HepG2 (cell line): Measurements from ENCODE around the gene HHATL. TPM values are rescaled to one million over a fixed set of nuclear protein-coding genes. Genes with fewer than 3 reads are reported as not detected.

Source experiments
- HDAC1 ChIP-seq: sonication (generic); formaldehyde crosslinking; IDR thresholded peaks from 2 replicates; pipeline ENCODE4 v1.5.1; 2020; ENCODE audit warnings: mild to moderate bottlenecking, missing genetic modification reagents
- IKZF4 ChIP-seq: sonication (generic); formaldehyde crosslinking; IDR thresholded peaks from 2 replicates; pipeline ENCODE4 v1.5.1; 2020; ENCODE audit warnings: borderline replicate concordance, mild to moderate bottlenecking, low read depth, missing genetic modification reagents; ENCODE audit errors: not compliant biosample characterization
- KAT8 ChIP-seq: IDR thresholded peaks from 2 replicates; pipeline ENCODE4 v1.6.1; 2016; ENCODE audit warnings: missing genetic modification reagents, missing compliant biosample characterization
- PTBP1 ChIP-seq: fragments of 200-400 bp; formaldehyde crosslinking; IDR thresholded peaks from 2 replicates; pipeline ENCODE4 v1.6.1; 2018; ENCODE audit warnings: low read length, low read depth; ENCODE audit not compliant: poor library complexity, severe bottlenecking
- RCOR2 ChIP-seq: IDR thresholded peaks from 2 replicates; pipeline ENCODE4 v1.6.1; 2016; ENCODE audit warnings: missing biosample characterization, missing genetic modification reagents
- SP4 ChIP-seq: sonication (generic); formaldehyde crosslinking; IDR thresholded peaks from 2 replicates; pipeline ENCODE4 v1.8.1; 2023; ENCODE audit warnings: mild to moderate bottlenecking, missing genetic modification reagents
- TFE3 ChIP-seq: IDR thresholded peaks from 2 replicates; pipeline ENCODE4 v1.6.1; 2016
- TIGD3 ChIP-seq: sonication (generic); formaldehyde crosslinking; IDR thresholded peaks from 2 replicates; pipeline ENCODE4 v1.5.1; 2020; ENCODE audit warnings: mild to moderate bottlenecking, missing genetic modification reagents, borderline replicate concordance
- YEATS4 ChIP-seq: sonication (generic); formaldehyde crosslinking; IDR thresholded peaks from 2 replicates; pipeline ENCODE4 v1.4.0; 2020; ENCODE audit warnings: missing genetic modification reagents, borderline replicate concordance
- ZMAT5 ChIP-seq: sonication (generic); formaldehyde crosslinking; IDR thresholded peaks from 2 replicates; pipeline ENCODE4 v1.5.0; 2020; ENCODE audit warnings: mild to moderate bottlenecking, low read depth, missing genetic modification reagents, borderline replicate concordance
- ZNF337 ChIP-seq: sonication (generic); formaldehyde crosslinking; IDR thresholded peaks from 2 replicates; pipeline ENCODE4 v1.5.1; 2020; ENCODE audit warnings: missing genetic modification reagents, low read depth, mild to moderate bottlenecking, borderline replicate concordance
- ZNF451 ChIP-seq: sonication (generic); formaldehyde crosslinking; IDR thresholded peaks from 2 replicates; pipeline ENCODE4 v1.5.0; 2020; ENCODE audit warnings: mild to moderate bottlenecking, missing genetic modification reagents
- ZNF605 ChIP-seq: sonication (generic); formaldehyde crosslinking; IDR thresholded peaks from 2 replicates; pipeline ENCODE4 v1.8.0; 2022; ENCODE audit warnings: mild to moderate bottlenecking, missing genetic modification reagents
- ZNF652 ChIP-seq: IDR thresholded peaks from 2 replicates; pipeline ENCODE4 v1.6.1; 2016; ENCODE audit warnings: low read depth, borderline replicate concordance
- ZNF704 ChIP-seq: sonication (generic); formaldehyde crosslinking; IDR thresholded peaks from 2 replicates; pipeline ENCODE4 v1.8.1; 2023; ENCODE audit warnings: mild to moderate bottlenecking, inconsistent platforms, moderate library complexity, missing genetic modification reagents, borderline replicate concordance
- ZNF776 ChIP-seq: sonication (generic); formaldehyde crosslinking; IDR thresholded peaks from 2 replicates; pipeline ENCODE4 v1.4.0; 2020; ENCODE audit warnings: mild to moderate bottlenecking, missing genetic modification reagents
- ZNF792 ChIP-seq: IDR thresholded peaks from 2 replicates; pipeline ENCODE4 v1.6.1; 2016
- ZNF800 ChIP-seq: sonication (generic); formaldehyde crosslinking; IDR thresholded peaks from 2 replicates; pipeline ENCODE4 v1.4.0; 2020; ENCODE audit warnings: missing genetic modification reagents
- polyA plus RNA-seq, 8 experiments: library from polyadenylated mRNA; depleted of rRNA in 3 of 8; stranded (reverse) in 7 of 8; unstranded in 1 of 8; fragments of >200 nt; fragmentation: Illumina TruSeq in 4 of 8; extraction: Trizol in 4 of 8; gene quantifications; 2 replicates each; pipeline versions ENCODE4 v1.2.1 to v1.2.3, GENCODE V29; 2011 to 2016; ENCODE audit warnings: low read depth in 4 of 8, missing spikeins in 1 of 8, mixed read lengths in 1 of 8; ENCODE audit not compliant: insufficient read depth in 1 of 8
- total RNA-seq, 5 experiments: library from RNA; depleted of rRNA; stranded (reverse); fragments of >200 nt; fragmentation: Illumina TruSeq; extraction: Trizol; gene quantifications; 2 replicates each; pipeline ENCODE4 v1.2.3, GENCODE V29; 2016; ENCODE audit warnings: low read depth in 1 of 5

HHATL gene
- total and polyA plus RNA-seq, 2 of the 13 experiments (the other 11 are each of a cell fraction or from before 2014, with no cell fraction given), result 0.26 TPM; not detected in 1

- no peak for TF ChIP-seq ZNF800 (CRISPR knock-in tag)
- no peak for TF ChIP-seq ZNF337
- peak; percentile 50; the same call in 1 of the 2 replicates for TF ChIP-seq TFE3 (CRISPR knock-in tag)
- peak; percentile 42; the same call in 1 of the 2 replicates for TF ChIP-seq ZNF792 (CRISPR knock-in tag)
- TF ChIP-seq KAT8, result peak; percentile 55
- TF ChIP-seq ZMAT5 (CRISPR knock-in tag), result no peak
- peak; percentile 41; the same call in 1 of the 2 replicates for TF ChIP-seq YEATS4 (CRISPR knock-in tag)
- TF ChIP-seq ZNF704 (CRISPR knock-in tag), result 0 out of 2 replicates have a peak, but pooled peaks have one; percentile 46
- TF ChIP-seq HDAC1 (CRISPR knock-in tag), result peak; percentile 57; the same call in 1 of the 2 replicates
- 0 out of 2 replicates have a peak, but pooled peaks have one; percentile 75 for TF ChIP-seq ZNF605
- TF ChIP-seq RCOR2 (CRISPR knock-in tag), result peak; percentile 41; the same call in 1 of the 2 replicates
- TF ChIP-seq ZNF451 (CRISPR knock-in tag), result peak; percentile 85; the same call in 1 of the 2 replicates
- TF ChIP-seq PTBP1, result no peak
- no peak for TF ChIP-seq ZNF776 (CRISPR knock-in tag)
- TF ChIP-seq SP4 (CRISPR knock-in tag), result peak; percentile 12; the same call in 1 of the 2 replicates
- TF ChIP-seq TIGD3 (CRISPR knock-in tag), result 0 out of 2 replicates have a peak, but pooled peaks have one; percentile 57
- peak; percentile 92 for TF ChIP-seq ZNF652 (CRISPR knock-in tag)
- peak; percentile 48 for TF ChIP-seq IKZF4
Measured at GRCh38 chr3:42654331-42655201, 48.0 kb downstream of the HHATL start (continued).
